MM.1S (cell line): ENCODE measurements around the gene GPR155.

ENCODE experiments used
- DNase-seq: peaks from one replicate; pipeline ENCODE4 v3.0.0-alpha.2; 2015
- H2AFZ ChIP-seq: fragments of 300-600 bp; sonication (generic); 2 replicates; pipeline ENCODE4 v1.6.0; 2016; ENCODE audit warnings: antibody characterized with exemption, low read length
- H3F3A ChIP-seq: fragments of 300-600 bp; sonication (generic); 2 replicates; pipeline ENCODE4 v1.6.1; 2016; ENCODE audit warnings: mild to moderate bottlenecking, antibody characterized with exemption, low read length, moderate library complexity, mixed read lengths; ENCODE audit not compliant: insufficient read depth
- H3K27ac ChIP-seq: fragments of 300-600 bp; sonication (generic); 2 replicates; pipeline ENCODE4 v1.5.1; 2016; ENCODE audit warnings: mild to moderate bottlenecking, low read length
- H3K27me3 ChIP-seq: fragments of 300-600 bp; sonication (generic); replicated peaks from 2 replicates; pipeline ENCODE4 v1.6.0; 2016; ENCODE audit warnings: low read length; ENCODE audit not compliant: insufficient read depth
- H3K36me3 ChIP-seq: fragments of 300-600 bp; sonication (generic); replicated peaks from 2 replicates; pipeline ENCODE4 v1.6.1; 2016; ENCODE audit warnings: mild to moderate bottlenecking, low read length, mixed read lengths; ENCODE audit not compliant: insufficient read depth
- H3K4me1 ChIP-seq: fragments of 300-600 bp; sonication (generic); 2 replicates; pipeline ENCODE4 v1.6.1; 2016; ENCODE audit warnings: low read length, mixed read lengths
- H3K4me2 ChIP-seq: fragments of 300-600 bp; sonication (generic); 2 replicates; pipeline ENCODE4 v1.6.0; 2016; ENCODE audit warnings: low read depth, low read length
- H3K4me3 ChIP-seq: fragments of 300-600 bp; sonication (generic); 2 replicates; pipeline ENCODE4 v1.5.1; 2016; ENCODE audit warnings: low read length, mixed read lengths
- H3K79me2 ChIP-seq: fragments of 300-600 bp; sonication (generic); 2 replicates; pipeline ENCODE4 v1.6.1; 2016; ENCODE audit warnings: mixed run types, low read length, mixed read lengths
- H3K9ac ChIP-seq: fragments of 300-600 bp; sonication (generic); 2 replicates; pipeline ENCODE4 v1.6.1; 2016; ENCODE audit warnings: low read length, mixed read lengths
- H3K9me2 ChIP-seq: fragments of 300-600 bp; sonication (generic); replicated peaks from 2 replicates; pipeline ENCODE4 v1.6.1; 2016; ENCODE audit warnings: mild to moderate bottlenecking, low read length, mixed read lengths; ENCODE audit not compliant: insufficient read depth
- H3K9me3 ChIP-seq: fragments of 300-600 bp; sonication (generic); replicated peaks from 2 replicates; pipeline ENCODE4 v1.6.1; 2016; ENCODE audit warnings: mild to moderate bottlenecking, low read length, mixed read lengths; ENCODE audit not compliant: insufficient read depth
- H4K20me1 ChIP-seq: fragments of 300-600 bp; sonication (generic); 2 replicates; pipeline ENCODE4 v1.6.1; 2016; ENCODE audit warnings: mild to moderate bottlenecking, low read length, moderate library complexity, mixed read lengths; ENCODE audit not compliant: insufficient read depth
- EZH2 ChIP-seq: fragments of 300-600 bp; sonication (generic); optimal IDR thresholded peaks from 2 replicates; pipeline ENCODE3; 2017; ENCODE audit warnings: low read depth, mild to moderate bottlenecking, antibody characterized with exemption, low read length, mixed read lengths
- EZH2phosphoT487 ChIP-seq: fragments of 300-600 bp; sonication (generic); IDR thresholded peaks from 2 replicates; pipeline ENCODE4 v1.6.1; 2018; ENCODE audit warnings: antibody characterized with exemption, low read length
- TF ChIP-seq, protein P1 (sequence below): fragments of 300-600 bp; sonication (generic); IDR thresholded peaks from 2 replicates; pipeline ENCODE4 v1.5.1; 2016; ENCODE audit warnings: antibody characterized with exemption, low read length, mixed read lengths

Gene GPR155

DNA sequence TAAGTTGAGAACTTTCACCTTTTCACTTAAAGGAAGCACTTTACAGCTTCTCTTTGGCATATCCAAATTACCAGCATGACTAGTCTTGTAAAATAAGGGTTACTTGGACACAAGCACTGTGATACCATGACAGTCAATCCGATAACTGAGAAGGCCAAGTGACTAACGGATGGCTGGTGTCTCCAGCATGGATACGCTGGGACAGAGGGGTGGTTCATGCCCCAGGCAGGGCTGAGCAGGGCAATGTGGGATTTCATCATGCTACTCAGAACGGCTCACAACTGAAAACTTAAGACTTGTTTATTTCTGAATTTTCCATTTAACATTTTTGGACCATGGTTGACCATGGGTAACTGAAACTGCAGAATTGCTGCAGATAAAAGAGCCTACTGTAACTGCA is 43.1 kb upstream of the GPR155 start:
- H3K79me2 ChIP-seq, result no peaks in the 10 kb centered on the region
- H3K9me2 ChIP-seq, result no peaks in the 10 kb centered on the region
- no peaks in the 10 kb centered on the region for H4K20me1 ChIP-seq
- H3K36me3 ChIP-seq, result no peaks in the 10 kb centered on the region
- 0 out of 2 replicates have a peak, but pooled peaks cover under 1% of the 10 kb centered on the region for H3K27me3 ChIP-seq
- no peak overlapping the region for H2AFZ ChIP-seq
- H3K4me1 ChIP-seq, result no peaks in the 10 kb centered on the region
- H3K9ac ChIP-seq, result no peak overlapping the region
- TF ChIP-seq EZH2 (no peak), EZH2phosphoT487 (no peak)
- TF ChIP-seq, protein P1, sequence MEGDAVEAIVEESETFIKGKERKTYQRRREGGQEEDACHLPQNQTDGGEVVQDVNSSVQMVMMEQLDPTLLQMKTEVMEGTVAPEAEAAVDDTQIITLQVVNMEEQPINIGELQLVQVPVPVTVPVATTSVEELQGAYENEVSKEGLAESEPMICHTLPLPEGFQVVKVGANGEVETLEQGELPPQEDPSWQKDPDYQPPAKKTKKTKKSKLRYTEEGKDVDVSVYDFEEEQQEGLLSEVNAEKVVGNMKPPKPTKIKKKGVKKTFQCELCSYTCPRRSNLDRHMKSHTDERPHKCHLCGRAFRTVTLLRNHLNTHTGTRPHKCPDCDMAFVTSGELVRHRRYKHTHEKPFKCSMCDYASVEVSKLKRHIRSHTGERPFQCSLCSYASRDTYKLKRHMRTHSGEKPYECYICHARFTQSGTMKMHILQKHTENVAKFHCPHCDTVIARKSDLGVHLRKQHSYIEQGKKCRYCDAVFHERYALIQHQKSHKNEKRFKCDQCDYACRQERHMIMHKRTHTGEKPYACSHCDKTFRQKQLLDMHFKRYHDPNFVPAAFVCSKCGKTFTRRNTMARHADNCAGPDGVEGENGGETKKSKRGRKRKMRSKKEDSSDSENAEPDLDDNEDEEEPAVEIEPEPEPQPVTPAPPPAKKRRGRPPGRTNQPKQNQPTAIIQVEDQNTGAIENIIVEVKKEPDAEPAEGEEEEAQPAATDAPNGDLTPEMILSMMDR, result no peak
- no peak overlapping the region for H3K4me3 ChIP-seq
- H3F3A ChIP-seq, result no peaks in the 10 kb centered on the region
- H3K4me2 ChIP-seq, result no peak overlapping the region
- H3K27ac ChIP-seq, result no peak overlapping the region
- no peaks in the 10 kb centered on the region for H3K9me3 ChIP-seq
- no peak for DNase-seq

DNA sequence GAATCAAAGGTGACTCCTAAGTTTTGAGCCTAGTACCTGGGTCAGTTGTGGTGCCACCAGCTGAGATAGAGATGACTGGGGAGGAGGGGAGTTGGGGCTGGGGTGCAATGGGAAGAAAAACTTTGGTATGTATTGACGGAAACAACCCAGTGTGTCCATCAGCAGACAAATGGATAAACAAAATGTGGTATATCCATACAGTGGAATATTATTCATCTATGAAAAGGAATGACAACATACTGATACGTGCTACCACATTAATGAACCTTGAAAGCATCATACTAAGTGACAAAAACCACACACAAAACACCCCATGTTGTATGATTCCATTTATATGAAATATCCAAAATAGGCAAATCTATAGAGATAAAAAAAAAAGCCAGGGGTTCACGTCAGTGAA is 41.1 kb upstream of the GPR155 start:
- no peaks in the 10 kb centered on the region for H3F3A ChIP-seq
- H4K20me1 ChIP-seq, result no peaks in the 10 kb centered on the region
- no peak overlapping the region for H3K4me2 ChIP-seq
- no peaks in the 10 kb centered on the region for H3K79me2 ChIP-seq
- no peak overlapping the region for H3K9ac ChIP-seq
- no peaks in the 10 kb centered on the region for H3K9me2 ChIP-seq
- no peak overlapping the region for H3K4me3 ChIP-seq
- no peaks in the 10 kb centered on the region for H3K27me3 ChIP-seq
- TF ChIP-seq, protein P1, result no peak
- TF ChIP-seq EZH2 (no peak), EZH2phosphoT487 (no peak)
- H3K27ac ChIP-seq, result no peak overlapping the region
- no peaks in the 10 kb centered on the region for H3K9me3 ChIP-seq
- H3K36me3 ChIP-seq, result no peaks in the 10 kb centered on the region
- DNase-seq, result no peak
- H2AFZ ChIP-seq, result no peak overlapping the region
- no peaks in the 10 kb centered on the region for H3K4me1 ChIP-seq

DNA sequence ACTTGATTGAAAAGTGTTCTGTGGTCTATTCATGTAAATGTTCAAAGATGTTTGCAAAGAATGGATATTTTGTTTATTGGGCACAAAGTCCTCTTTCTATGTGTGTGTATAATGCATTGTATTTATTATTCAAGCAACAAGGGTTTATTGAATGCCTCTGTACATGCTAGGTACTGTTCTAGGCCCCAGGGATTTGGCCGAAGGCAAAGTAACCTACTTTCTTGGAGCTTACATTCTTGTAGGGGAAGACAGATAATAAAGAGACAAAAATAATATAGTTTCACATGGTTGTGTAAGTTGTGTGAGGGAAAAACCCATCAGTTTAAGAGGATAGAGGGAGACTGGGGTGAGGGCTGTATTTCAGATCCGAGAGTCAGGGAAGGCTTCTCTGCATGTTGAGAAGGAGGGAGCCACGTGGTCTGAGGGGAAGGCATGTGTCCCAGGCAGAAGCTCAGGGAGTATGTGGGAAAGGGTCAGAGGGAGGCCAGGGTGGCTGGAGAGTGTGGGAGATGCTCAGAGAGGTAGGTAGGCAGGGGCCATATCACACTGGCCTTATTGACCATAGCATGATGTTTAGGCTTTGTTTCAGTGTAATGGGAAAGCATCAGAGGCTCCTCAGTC is 40.4 kb upstream of the GPR155 start:
- Histone ChIP-seq H2AFZ (no peak overlapping the region), H3K4me3 (no peak overlapping the region), H3K36me3 (no peaks in the 10 kb centered on the region), H3K4me2 (no peak overlapping the region), H3K9ac (no peak overlapping the region), H3K79me2 (no peaks in the 10 kb centered on the region), H3F3A (no peaks in the 10 kb centered on the region), H4K20me1 (no peaks in the 10 kb centered on the region), H3K27ac (no peak overlapping the region), H3K4me1 (no peaks in the 10 kb centered on the region), H3K27me3 (no peaks in the 10 kb centered on the region), H3K9me3 (no peaks in the 10 kb centered on the region), H3K9me2 (no peaks in the 10 kb centered on the region)
- no peak for DNase-seq
- TF ChIP-seq EZH2, result no peak
- TF ChIP-seq, protein P1, result no peak
- no peak for TF ChIP-seq EZH2phosphoT487
